GM19025 (cell line): ENCODE measurements around the gene CTBP2.
"Not testable (repeated sequence)": the region's sequence is repeated elsewhere in the genome, so short reads cannot be mapped to it uniquely, and the experiment has no call there.

Source experiments
- ATAC-seq: cut with Tn5 transposase; IDR thresholded peaks from one replicate; pipeline ENCODE4 v1.9.1; 2021; ENCODE audit warnings: mild to moderate bottlenecking, low read depth, moderate library complexity; ENCODE audit not compliant: unreplicated experiment

Gene CTBP2

GRCh38 chr10:125093974-125094705 lies 66.2 kb downstream of the CTBP2 start:
- ATAC-seq, result no peak

- no peak for ATAC-seq
These were observed 67.0 kb downstream of the CTBP2 start for GRCh38 chr10:125093199-125093973.

DNA sequence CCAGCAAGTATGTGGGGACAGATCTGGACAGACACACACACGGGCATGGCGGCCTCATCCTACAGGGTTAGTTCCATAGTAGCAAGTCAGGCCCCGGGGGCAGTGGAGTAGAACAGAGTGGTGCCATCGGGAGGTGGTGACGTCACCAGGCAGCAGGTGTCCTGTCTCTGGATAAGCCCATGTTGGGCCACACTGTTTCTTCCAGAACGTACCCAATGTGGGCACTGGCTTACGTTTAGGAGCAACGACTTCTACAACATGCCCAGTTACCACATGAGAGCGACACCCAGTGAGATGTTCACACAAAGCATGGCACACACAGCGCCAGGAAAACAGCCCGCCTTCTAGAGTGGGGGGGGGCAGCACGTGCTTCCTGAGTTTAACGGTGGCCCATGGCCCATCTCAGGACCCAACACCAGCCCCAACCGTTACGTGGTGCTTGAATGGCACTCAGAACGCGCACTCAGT lies 67.8 kb downstream of the CTBP2 start:
- ATAC-seq, result no peak

DNA sequence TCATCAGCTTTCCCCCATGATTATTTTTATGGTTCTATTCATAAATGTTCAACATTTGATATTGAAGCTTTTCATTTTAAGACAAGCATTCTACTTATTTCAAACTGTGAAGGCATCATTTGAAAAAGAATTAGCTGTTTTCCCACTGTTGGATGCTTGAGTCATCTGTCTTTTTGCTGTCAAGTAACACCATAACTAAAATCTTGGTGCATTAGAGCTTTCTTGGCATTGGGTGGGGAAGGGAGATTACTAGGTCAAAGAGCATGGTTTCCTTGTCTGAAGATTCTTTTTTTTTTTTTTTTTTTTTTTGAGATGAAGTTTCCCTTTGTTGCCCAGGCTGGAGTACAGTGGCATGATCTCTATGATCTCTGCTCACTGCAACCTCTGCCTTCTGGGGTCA lies 68.5 kb downstream of the CTBP2 start:
- ATAC-seq, result no peak

GRCh38 chr10:125089469-125089868 lies 70.9 kb downstream of the CTBP2 start:
- ATAC-seq, result no peak

- ATAC-seq, result no peak
These were observed 72.5 kb downstream of the CTBP2 start for GRCh38 chr10:125087897-125088215.

GRCh38 chr10:125087191-125087896 lies 73.0 kb downstream of the CTBP2 start:
- no peak for ATAC-seq

DNA sequence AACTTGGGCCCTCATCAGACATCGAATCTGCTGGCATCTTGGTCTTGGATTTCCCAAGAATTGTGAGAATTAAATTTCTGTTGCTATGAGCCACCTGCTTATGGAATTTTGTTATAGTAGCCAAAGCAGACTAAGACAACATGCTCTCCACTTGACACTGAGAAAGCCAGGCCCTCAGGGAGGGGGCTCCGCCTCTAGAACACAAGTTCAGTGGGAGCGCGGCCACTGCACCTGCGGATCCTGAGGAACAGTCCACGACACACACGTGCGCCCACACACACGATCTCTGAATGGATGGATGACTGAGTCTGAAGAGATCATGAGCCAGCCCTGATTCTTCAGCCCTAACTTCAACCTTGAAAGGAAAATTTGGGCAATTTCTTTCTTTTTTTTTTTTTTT lies 73.7 kb downstream of the CTBP2 start:
- no peak for ATAC-seq

DNA sequence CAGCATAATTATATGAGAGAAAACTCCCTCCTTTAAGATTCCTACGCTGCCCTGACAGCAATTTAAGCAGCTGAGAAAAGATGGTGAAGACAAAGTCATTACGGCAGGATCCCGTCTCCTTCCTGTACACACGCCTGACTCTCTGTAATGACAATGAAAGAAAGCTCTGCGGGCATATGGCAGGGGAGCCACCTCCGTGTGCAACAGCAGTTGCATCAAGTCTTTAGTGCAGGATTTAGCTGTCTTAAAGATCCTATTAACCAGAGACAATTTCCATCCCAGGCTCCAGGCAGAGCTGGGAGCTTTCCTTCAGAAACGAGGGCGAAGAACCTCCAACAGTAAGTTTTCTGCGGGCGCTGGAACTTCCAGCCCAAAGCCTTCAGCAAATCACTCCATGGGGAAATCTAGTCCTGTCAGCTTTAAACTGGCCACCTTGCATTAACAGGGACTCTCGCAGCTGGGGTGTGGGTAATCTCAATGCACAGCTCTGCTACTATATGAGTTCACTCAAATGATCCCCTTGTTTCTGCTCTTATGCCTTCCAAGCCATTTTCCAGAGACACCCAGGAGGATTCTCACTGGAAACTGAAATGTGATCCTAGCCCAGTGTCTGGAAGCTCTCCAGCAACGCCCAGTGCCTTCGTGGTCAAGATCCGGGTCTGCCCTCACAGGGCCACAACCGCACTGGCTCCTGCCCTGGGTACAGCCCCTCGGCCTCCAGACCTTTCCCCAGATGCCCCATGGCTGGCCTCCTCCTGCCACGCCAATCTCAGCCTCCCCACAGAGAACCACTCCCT lies 74.9 kb downstream of the CTBP2 start:
- no peak for ATAC-seq

- ATAC-seq, result no peak
These were observed 75.6 kb downstream of the CTBP2 start for GRCh38 chr10:125084614-125085257.

GRCh38 chr10:125084191-125084613 lies 76.2 kb downstream of the CTBP2 start:
- ATAC-seq, result no peak

DNA sequence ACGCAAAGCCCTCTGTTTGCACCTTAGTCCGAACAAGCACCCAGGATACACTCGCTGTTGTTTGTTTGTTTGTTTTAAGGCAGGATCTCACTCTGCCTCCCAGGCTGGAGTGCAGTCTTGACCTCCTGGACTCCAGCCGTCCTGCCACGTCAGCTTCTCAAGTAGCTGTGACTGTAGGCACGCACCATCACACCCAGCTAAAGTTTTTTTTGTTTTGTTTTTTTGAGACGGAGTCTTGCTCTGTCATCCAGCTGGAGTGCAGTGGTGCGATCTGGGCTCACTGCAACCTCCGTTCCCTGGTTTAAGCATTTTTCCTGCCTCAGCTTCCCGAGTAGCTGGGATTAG lies 76.8 kb downstream of the CTBP2 start:
- ATAC-seq, result no peak

DNA sequence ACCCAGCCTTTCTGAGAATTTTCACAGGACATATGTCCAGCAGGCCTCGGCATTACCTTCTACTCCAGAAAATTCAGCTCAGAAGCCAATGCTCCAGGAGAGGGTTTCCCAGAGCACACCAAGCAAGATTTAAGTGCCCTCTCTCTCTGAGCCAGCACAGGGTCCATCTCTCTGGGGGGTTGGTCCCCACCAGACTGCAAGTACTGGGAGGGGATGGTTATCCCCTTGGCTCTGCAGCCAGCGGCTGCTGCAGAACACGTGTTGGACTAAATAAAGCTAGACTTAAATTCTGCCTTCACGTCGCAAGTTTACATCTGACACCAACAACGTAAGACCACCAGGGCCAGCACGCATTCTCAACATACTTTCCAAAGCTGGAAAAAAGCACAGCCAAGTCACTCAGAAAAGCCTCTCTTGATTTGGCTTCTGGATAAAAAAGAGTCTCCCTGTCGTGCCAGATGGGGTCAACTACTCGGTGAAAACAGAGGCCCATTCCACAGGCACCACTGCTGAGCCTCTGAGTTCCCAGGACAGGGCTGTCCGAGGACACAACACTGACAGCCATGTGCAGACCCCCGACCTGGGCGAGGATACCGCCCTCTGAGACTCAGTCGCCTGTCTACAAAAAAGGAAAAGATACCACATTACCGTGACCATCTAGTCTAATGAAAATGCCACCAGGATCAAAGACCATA lies 77.3 kb downstream of the CTBP2 start:
- no peak for ATAC-seq

- ATAC-seq, result not testable (repeated sequence)
These were observed 77.9 kb downstream of the CTBP2 start for GRCh38 chr10:125082471-125082870.

DNA sequence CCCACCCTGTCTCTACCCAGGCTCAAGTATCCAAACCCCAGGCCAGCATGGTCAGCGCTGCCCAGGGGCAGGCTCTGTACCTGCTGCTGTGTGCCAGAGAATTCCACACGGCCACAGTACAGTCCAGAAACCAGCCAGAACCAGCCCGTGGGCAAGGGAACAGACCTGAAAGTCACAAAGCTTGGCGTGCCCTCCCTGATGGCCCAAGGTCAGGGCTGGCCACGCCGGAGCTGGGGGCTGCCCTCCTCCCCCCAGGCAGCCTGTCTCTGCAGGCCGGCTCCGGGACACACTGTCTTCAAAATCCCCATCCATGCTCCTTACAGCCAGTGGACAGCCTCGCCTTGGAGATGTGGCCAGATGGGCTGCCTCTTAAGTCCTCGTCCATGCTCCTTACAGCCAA lies 78.4 kb downstream of the CTBP2 start:
- no peak for ATAC-seq

DNA sequence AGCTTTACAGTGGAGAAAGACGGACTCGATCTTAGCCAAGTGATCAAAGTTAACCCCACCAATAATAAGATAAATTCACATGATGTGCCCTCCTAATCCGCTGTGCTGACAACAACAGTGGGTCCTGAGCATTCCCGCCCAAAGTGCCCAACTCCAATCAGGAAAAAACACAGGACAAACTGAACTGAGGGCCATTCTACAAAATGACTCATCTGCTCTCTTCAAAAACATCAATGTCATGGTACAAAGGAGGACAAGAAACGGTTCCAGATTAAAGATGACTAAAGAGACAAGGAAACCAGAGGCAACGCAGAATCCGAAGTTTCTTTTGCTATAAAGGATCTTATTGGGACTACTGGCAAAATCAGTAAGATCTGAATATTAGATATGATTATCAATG lies 79.4 kb downstream of the CTBP2 start:
- ATAC-seq, result no peak

- no peak for ATAC-seq
These were observed 80.1 kb downstream of the CTBP2 start for GRCh38 chr10:125080296-125080695.

DNA sequence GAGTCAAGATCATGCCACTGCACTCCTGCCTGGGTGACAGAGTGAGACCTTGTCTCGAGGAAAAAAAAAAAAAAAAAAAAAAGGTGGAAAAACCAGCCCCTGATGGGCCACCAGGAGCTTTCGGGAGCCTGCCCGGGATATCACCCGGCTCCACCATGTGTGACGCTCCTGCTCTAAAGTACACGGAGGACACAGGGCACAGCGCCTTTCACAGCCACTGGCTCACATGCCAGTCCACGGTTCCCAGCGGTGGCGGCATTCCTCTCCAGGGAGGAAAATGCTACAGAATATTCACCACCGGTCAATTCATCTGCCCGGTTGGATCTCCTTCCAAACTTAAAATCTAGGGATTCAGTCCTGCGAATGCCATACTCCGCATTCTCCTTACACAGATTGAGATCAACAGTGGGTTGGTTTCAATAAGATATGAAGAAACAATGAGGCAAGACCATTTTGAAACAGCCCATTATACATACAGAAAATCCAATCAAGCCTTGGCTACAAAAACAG lies 81.2 kb downstream of the CTBP2 start:
- no peak for ATAC-seq

DNA sequence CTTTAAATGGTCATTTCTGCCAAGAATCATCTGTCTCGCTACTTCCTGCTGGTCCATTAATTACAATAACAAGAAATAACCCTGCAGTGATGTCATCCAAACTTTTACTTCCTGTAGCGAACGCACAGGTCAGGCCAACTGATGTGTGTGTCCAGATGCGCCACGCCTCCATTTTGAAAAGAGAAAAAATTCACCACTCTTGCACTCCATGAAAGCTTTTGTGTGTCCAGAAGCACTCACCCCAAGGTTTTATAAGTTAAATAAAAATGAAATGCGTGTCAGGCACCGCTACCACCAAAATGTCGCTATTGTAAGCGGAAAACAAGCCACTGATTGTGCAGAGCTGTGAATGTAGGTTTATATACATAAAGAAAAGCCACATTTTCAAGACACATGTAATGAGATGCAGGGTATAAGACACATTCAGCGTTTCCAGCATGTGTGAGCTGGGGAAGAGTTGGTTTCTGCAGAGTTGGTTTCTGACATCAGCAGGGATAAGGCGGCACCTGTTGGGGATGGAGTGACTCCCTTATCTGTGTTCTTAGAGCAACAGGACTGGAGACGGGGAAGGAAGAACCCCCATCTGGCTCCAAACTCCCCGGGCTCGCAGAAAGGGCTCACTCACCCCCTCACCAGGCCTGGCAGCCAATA lies 83.3 kb downstream of the CTBP2 start:
- no peak for ATAC-seq
